Heart right ventricle (tissue), 16 donors: Measurements from ENCODE around the gene PMVK. TPM values are rescaled to one million over a fixed set of nuclear protein-coding genes. Genes with fewer than 3 reads are reported as not detected.
A peak's percentile ranks its signal among the peaks of the same experiment; 100 is the strongest.

Experiments
- ATAC-seq, 8 donors: fragments of 200-7000 bp; cut with Tn5 transposase; one replicate each; pipeline ENCODE4 v1.9.1; 2020; ENCODE audit warnings: mild to moderate bottlenecking in 8 of 8, moderate library complexity in 8 of 8, moderate number of reproducible peaks in 1 of 8
- DNase-seq, 2 donors: peaks; one replicate each; pipeline ENCODE4 v3.0.0-alpha.2; 2020
- H3K27ac ChIP-seq, 10 donors: fragments of 200-600 bp; sonication (generic) in 2 of 10; one replicate each; pipeline versions ENCODE4 v1.5.0 to v1.8.0; 2020 to 2022; ENCODE audit warnings: mild to moderate bottlenecking in 3 of 10
- H3K27me3 ChIP-seq, 7 donors: fragments of 200-600 bp; one replicate each; pipeline ENCODE4 v1.8.0; 2021 to 2022; ENCODE audit warnings: mild to moderate bottlenecking in 2 of 7
- H3K36me3 ChIP-seq, 9 donors: fragments of 200-600 bp; sonication (generic) in 1 of 9; one replicate each; pipeline versions ENCODE4 v1.5.0 to v1.8.0; 2020 to 2022; ENCODE audit warnings: mild to moderate bottlenecking in 2 of 9
- H3K4me1 ChIP-seq, 9 donors: fragments of 200-600 bp; sonication (generic) in 1 of 9; one replicate each; pipeline versions ENCODE4 v1.5.0 to v1.8.0; 2020 to 2022; ENCODE audit warnings: mild to moderate bottlenecking in 4 of 9
- H3K4me3 ChIP-seq, 10 donors: fragments of 200-600 bp; sonication (generic) in 2 of 10; one replicate each; pipeline versions ENCODE4 v1.5.0 to v1.8.0; 2020 to 2022; ENCODE audit warnings: mild to moderate bottlenecking in 7 of 10, moderate library complexity in 2 of 10
- H3K9me3 ChIP-seq, 11 donors: fragments of 200-600 bp in 10 of 11; sonication (generic) in 2 of 11; one replicate each; pipeline versions ENCODE4 v1.5.0 to v1.8.0; 2013 to 2022; ENCODE audit warnings: mild to moderate bottlenecking in 2 of 11, control low read depth in 1 of 11, moderate library complexity in 1 of 11
- WGBS, 2 donors: extraction: QIAGEN DNeasy Blood & Tissue Kit; methylation state at CpG; one replicate each; pipeline ENCODE4 v1.1.7; 2013; ENCODE audit warnings: inconsistent platforms in 1 of 2; 5-methylcytosine and 5-hydroxymethylcytosine counted together
- intact Hi-C, 10 donors: fragments of 100-400 bp; cut with DNase I; formaldehyde crosslinking; loops; one replicate each; pipeline versions ENCODE4 v1.11.1 to v1.14.2; 2022
- polyA plus RNA-seq, 2 donors: library from polyadenylated mRNA; stranded (reverse); fragments of 200-250 nt; gene quantifications; one replicate each; pipeline ENCODE4 v1.2.3, GENCODE V29; 2013
- total RNA-seq, 10 donors: library from RNA; stranded (reverse); fragmentation: NEBNext Ultra II Directional in 3 of 10; extraction: Animal tissue kit (Norgen Biotek cat#: 25700) in 3 of 10; gene quantifications; one replicate each; pipeline versions ENCODE4 v1.2.1 to v1.2.4, GENCODE V29; 2021 to 2023
- TF ChIP-seq, protein P1 (sequence below), 9 donors: fragments of 200-600 bp; sonication (generic) in 2 of 9; IDR thresholded peaks; one replicate each; pipeline versions ENCODE4 v1.5.0 to v1.8.0; 2021 to 2022; ENCODE audit warnings: antibody characterized with exemption in 9 of 9, mild to moderate bottlenecking in 5 of 9, moderate library complexity in 1 of 9
- donor health status: Arrhythmogenic right ventricular cardiomyopathy.
- donor health status: ischemic (EF 13 %, LVEDD 7.1; RV severe dilation, severe dysfunction).
- donor health status: healthy with polysubstance abuse.
- donor health status: DM: no; HTN: yes; CAD: no.
- donor health status: DM: no; HTN: no; CAD: no.
- donor health status: ischemic (EF 25% LVEDD 6.9; RV normal size, moderate dysfunction).
- donor health status: ischemic (EF 25% LVEDD 5.7; RV mildly dilated, moderate dysfunction).
- donor health status: healthy.
- donor health status: DM: yes; HTN: yes; CAD: no.
- donor health status: Ischemic cardiomyopathy.
- donor health status: ischemic (EF 35%, LVEDD 5.7; RV mildly dilated, moderate dysfunction).
- donor health status: nonischemic (EF 11% LVEDD 7.7; RV severe dilation, severe dysfunction).
- donor health status: DM: yes; HTN: yes; CAD: no.
- donor health status: PGD.
- donor health status: ischemic (EF 29% LVEDD 5.4; RV normal size, mild dysfunction).
- donor health status: nonischemic (EF 23%, LVEDD 6.1; RV moderate dilation, normal function).

PMVK gene
- total and polyA plus RNA-seq, 12 donors = 29.9 to 66.4 (median 40.5) TPM

GRCh38 chr1:154972517-154973343 lies 36.2 kb upstream of the PMVK start:
- peaks cover 25 to 79% (median 62%) of the 10 kb centered on the region in 9 donors for H3K4me1 ChIP-seq
- H3K27ac ChIP-seq = peak overlapping the region; percentile 90 to 100 (median 96)
- DNase-seq = peak; percentile 38 to 74
- ATAC-seq = peak in 3 of 8 donors; percentile 2 to 5 (median 3)
- peak overlapping the region in 9 of 10 donors; percentile 53 to 89 (median 68) for H3K4me3 ChIP-seq
- no peaks in the 10 kb centered on the region for H3K9me3 ChIP-seq
- peaks cover 0 to 17% (median 7%) of the 10 kb centered on the region in 9 donors for H3K36me3 ChIP-seq
- TF ChIP-seq, protein P1, sequence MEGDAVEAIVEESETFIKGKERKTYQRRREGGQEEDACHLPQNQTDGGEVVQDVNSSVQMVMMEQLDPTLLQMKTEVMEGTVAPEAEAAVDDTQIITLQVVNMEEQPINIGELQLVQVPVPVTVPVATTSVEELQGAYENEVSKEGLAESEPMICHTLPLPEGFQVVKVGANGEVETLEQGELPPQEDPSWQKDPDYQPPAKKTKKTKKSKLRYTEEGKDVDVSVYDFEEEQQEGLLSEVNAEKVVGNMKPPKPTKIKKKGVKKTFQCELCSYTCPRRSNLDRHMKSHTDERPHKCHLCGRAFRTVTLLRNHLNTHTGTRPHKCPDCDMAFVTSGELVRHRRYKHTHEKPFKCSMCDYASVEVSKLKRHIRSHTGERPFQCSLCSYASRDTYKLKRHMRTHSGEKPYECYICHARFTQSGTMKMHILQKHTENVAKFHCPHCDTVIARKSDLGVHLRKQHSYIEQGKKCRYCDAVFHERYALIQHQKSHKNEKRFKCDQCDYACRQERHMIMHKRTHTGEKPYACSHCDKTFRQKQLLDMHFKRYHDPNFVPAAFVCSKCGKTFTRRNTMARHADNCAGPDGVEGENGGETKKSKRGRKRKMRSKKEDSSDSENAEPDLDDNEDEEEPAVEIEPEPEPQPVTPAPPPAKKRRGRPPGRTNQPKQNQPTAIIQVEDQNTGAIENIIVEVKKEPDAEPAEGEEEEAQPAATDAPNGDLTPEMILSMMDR (IDR thresholded peaks at IDR 0.05) = no peak
- H3K27me3 ChIP-seq = no peaks in the 10 kb centered on the region
- WGBS, 2 donors = 13 to 18% methylated on average over 18 of the region's 18 CpGs
- intact Hi-C loops = loop anchor here in 4 of 10 donors (5.0 to 10.0 kb wide), 4 partner anchors 45 to 90 kb away; partner anchors contain the start of genes ADAM15 (in 2 of the 4) and EFNA4 (in 2 of the 4)

- H3K4me3 ChIP-seq = peak overlapping the region in 8 of 10 donors; percentile 10 to 89 (median 67)
- H3K9me3 ChIP-seq = no peaks in the 10 kb centered on the region
- H3K4me1 ChIP-seq = peaks cover 25 to 81% (median 68%) of the 10 kb centered on the region in 9 donors
- intact Hi-C loops = loop anchor here in 4 of 10 donors (5.0 to 10.0 kb wide), 4 partner anchors 45 to 90 kb away; partner anchors contain the start of genes ADAM15 (in 2 of the 4) and EFNA4 (in 2 of the 4)
- no peak for DNase-seq
- TF ChIP-seq, protein P1 (IDR thresholded peaks at IDR 0.05) = no peak
- no peak for ATAC-seq
- H3K27ac ChIP-seq = peak overlapping the region; percentile 89 to 100 (median 96)
- no peaks in the 10 kb centered on the region for H3K27me3 ChIP-seq
- H3K36me3 ChIP-seq = peaks cover 0 to 23% (median 12%) of the 10 kb centered on the region in 9 donors
- 47 to 54% methylated on average over 3 of the region's 3 CpGs for WGBS, 2 donors
Measured at GRCh38 chr1:154972213-154972516, 35.6 kb upstream of the PMVK start.

GRCh38 chr1:154971341-154971998 lies 35.0 kb upstream of the PMVK start:
- 29 to 34% methylated on average over 10 of the region's 10 CpGs for WGBS, 2 donors
- intact Hi-C loops = loop anchor here in 4 of 10 donors (5.0 to 10.0 kb wide), 4 partner anchors 46 to 91 kb away; partner anchors contain the start of genes ADAM15 (in 2 of the 4) and EFNA4 (in 2 of the 4)
- H3K4me1 ChIP-seq = peaks cover 28 to 85% (median 74%) of the 10 kb centered on the region in 9 donors
- no peak for DNase-seq
- peaks cover 0 to 30% (median 19%) of the 10 kb centered on the region in 9 donors for H3K36me3 ChIP-seq
- peak overlapping the region; percentile 89 to 100 (median 96) for H3K27ac ChIP-seq
- TF ChIP-seq, protein P1 (IDR thresholded peaks at IDR 0.05) = no peak
- no peak for ATAC-seq
- peak overlapping the region in 9 of 10 donors; percentile 34 to 89 (median 56) for H3K4me3 ChIP-seq
- no peaks in the 10 kb centered on the region for H3K27me3 ChIP-seq
- no peaks in the 10 kb centered on the region for H3K9me3 ChIP-seq
